HG03442 (cell line): ENCODE data around the gene DNAJC21.

Source experiments
- ATAC-seq: cut with Tn5 transposase; IDR thresholded peaks from one replicate; pipeline ENCODE4 v1.9.1; 2021; ENCODE audit warnings: mild to moderate bottlenecking, moderate library complexity; ENCODE audit not compliant: unreplicated experiment

The DNAJC21 gene

GRCh38 chr5:34929134-34929719, at the start of gene DNAJC21:
Gene DNAJC21 (plus strand): TSS chr5:34929559. CDS start chr5:34929820, 261 bp downstream.
- peak; percentile 85 for ATAC-seq

- ATAC-seq = no peak
Measured at GRCh38 chr5:34881246-34881645, 48.1 kb upstream of the DNAJC21 start.

- no peak for ATAC-seq
Measured at GRCh38 chr5:34886392-34887119, 42.8 kb upstream of the DNAJC21 start.

GRCh38 chr5:34889394-34889793, 40.0 kb upstream of the DNAJC21 start:
- ATAC-seq = no peak

GRCh38 chr5:34891981-34892380, 37.4 kb upstream of the DNAJC21 start:
- no peak for ATAC-seq

- no peak for ATAC-seq
Measured at GRCh38 chr5:34892414-34892813, 36.9 kb upstream of the DNAJC21 start.

- no peak for ATAC-seq
Measured at GRCh38 chr5:34894716-34895115, 34.6 kb upstream of the DNAJC21 start.

GRCh38 chr5:34895641-34896419, 33.5 kb upstream of the DNAJC21 start:
- no peak for ATAC-seq

GRCh38 chr5:34897646-34898045, 31.7 kb upstream of the DNAJC21 start:
- no peak for ATAC-seq

- peak; percentile 88 for ATAC-seq
Measured at GRCh38 chr5:34898258-34898895, 31.0 kb upstream of the DNAJC21 start.

- no peak for ATAC-seq
Measured at GRCh38 chr5:34899066-34899465, 30.3 kb upstream of the DNAJC21 start.

- no peak for ATAC-seq
Measured at GRCh38 chr5:34900652-34901051, 28.7 kb upstream of the DNAJC21 start.

- no peak for ATAC-seq
Measured at GRCh38 chr5:34903260-34903659, 26.1 kb upstream of the DNAJC21 start.

- no peak for ATAC-seq
Measured at GRCh38 chr5:34905564-34905963, 23.8 kb upstream of the DNAJC21 start.

GRCh38 chr5:34913072-34913471, 16.3 kb upstream of the DNAJC21 start:
- ATAC-seq = no peak

- ATAC-seq = peak; percentile 9
Measured at GRCh38 chr5:34914671-34915138, 14.7 kb upstream of the DNAJC21 start.

GRCh38 chr5:34915139-34915855, 14.1 kb upstream of the DNAJC21 start, which contains the start of the genes BRIX1 and RAD1:
Gene BRIX1 (plus strand): TSS chr5:34915711. CDS start chr5:34915739, 28 bp downstream.
Gene RAD1 (minus strand): TSS chr5:34915504. CDS start chr5:34914892, 612 bp downstream.
- peak; percentile 98 for ATAC-seq

- ATAC-seq = peak; percentile 5
Measured at GRCh38 chr5:34915856-34916192, 13.5 kb upstream of the DNAJC21 start.

- ATAC-seq = no peak
Measured at GRCh38 chr5:34916518-34916917, 12.8 kb upstream of the DNAJC21 start.

- ATAC-seq = no peak
Measured at GRCh38 chr5:34918025-34918424, 11.3 kb upstream of the DNAJC21 start.
